GM10266 (cell line): ENCODE results near the gene POP5.
"Not testable (repeated sequence)": the region's sequence is repeated elsewhere in the genome, so short reads cannot be mapped to it uniquely, and the experiment has no call there.

Source experiments
- DNase-seq: peaks from one replicate; pipeline ENCODE4 v3.0.0; 2012; ENCODE audit errors: extremely low spot score
- TF ChIP-seq, protein P1 (sequence below): IDR thresholded peaks from 2 replicates; pipeline ENCODE4 v1.5.1; 2012; ENCODE audit warnings: mild to moderate bottlenecking, low read depth; ENCODE audit not compliant: control insufficient read depth, insufficient read depth; ENCODE audit errors: missing control alignments

The POP5 gene

DNA sequence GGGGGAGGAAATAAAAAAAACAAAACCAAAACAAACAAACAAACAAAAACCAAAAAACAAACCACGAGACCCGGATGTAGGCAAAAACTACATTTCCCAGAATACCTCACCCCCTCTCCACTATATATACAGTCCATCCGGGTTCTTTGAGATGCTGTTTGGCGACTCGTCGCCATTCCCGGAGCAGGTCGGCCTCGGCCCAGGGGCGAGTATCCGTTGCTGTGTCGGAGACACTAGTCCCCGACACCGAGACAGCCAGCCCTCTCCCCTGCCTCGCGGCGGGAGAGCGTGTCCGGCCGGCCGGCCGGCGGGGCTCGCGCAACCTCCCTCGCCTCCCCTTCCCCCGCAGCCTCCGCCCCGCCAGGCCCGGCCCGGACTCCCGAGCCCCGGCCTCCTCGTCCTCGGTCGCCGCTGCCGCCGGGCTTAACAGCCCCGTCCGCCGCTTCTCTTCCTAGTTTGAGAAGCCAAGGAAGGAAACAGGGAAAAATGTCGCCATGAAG, 46.9 kb downstream of the POP5 start, which contains the start of gene RNF10:
TSS of gene RNF10 (plus strand) at position 154 of the 500 bp plus-strand sequence. CDS start 456 bp downstream, outside the sequence.
- DNase-seq = peak; percentile 93

DNA sequence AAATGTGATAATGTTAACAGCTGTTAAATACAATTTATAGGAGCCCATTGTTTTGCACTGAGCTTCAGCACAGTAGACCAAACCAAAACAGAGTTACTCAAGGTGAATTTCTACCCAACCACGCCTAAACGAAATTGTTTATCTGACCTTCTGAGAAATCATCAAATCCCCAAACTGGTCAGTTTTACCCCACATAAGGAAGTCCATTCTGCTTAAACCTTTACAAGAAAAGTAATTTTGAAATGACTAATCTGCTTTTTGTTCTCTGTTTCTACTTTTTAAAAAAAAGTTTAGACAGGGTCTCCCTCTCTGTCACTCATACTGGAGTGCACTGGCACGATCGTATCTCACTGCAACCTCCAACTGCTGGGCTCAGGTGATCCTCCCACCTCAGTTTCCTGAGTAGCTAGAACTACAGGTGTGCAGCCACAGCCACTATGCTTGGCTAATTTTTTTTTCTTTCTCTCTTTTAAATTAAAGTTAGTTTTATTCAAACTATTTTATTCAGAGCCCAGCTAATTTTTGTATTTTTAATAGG, 48.4 kb downstream of the POP5 start:
- DNase-seq = no peak
- TF ChIP-seq, protein P1, sequence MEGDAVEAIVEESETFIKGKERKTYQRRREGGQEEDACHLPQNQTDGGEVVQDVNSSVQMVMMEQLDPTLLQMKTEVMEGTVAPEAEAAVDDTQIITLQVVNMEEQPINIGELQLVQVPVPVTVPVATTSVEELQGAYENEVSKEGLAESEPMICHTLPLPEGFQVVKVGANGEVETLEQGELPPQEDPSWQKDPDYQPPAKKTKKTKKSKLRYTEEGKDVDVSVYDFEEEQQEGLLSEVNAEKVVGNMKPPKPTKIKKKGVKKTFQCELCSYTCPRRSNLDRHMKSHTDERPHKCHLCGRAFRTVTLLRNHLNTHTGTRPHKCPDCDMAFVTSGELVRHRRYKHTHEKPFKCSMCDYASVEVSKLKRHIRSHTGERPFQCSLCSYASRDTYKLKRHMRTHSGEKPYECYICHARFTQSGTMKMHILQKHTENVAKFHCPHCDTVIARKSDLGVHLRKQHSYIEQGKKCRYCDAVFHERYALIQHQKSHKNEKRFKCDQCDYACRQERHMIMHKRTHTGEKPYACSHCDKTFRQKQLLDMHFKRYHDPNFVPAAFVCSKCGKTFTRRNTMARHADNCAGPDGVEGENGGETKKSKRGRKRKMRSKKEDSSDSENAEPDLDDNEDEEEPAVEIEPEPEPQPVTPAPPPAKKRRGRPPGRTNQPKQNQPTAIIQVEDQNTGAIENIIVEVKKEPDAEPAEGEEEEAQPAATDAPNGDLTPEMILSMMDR = no peak

More for the DNA sequence above, 46.9 kb downstream of the POP5 start, which contains the start of gene RNF10:
- TF ChIP-seq, protein P1 = no peak

DNA sequence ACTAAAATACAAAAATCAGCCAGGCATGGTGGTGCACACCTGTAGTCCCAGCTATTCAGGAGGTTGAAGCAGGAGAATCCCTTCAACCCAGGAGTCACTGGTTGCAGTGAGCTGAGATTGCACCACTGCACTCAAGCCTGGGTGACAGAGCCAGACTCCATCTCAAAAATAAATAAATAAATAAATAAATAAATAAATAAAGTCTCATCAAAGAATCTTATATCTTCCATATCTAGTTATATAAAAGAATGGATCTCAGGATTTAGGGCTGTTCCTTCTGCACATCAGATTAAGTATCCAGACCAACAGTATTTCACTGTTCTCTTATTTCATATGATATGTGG, 50.8 kb downstream of the POP5 start:
- DNase-seq = not testable (repeated sequence)

DNA sequence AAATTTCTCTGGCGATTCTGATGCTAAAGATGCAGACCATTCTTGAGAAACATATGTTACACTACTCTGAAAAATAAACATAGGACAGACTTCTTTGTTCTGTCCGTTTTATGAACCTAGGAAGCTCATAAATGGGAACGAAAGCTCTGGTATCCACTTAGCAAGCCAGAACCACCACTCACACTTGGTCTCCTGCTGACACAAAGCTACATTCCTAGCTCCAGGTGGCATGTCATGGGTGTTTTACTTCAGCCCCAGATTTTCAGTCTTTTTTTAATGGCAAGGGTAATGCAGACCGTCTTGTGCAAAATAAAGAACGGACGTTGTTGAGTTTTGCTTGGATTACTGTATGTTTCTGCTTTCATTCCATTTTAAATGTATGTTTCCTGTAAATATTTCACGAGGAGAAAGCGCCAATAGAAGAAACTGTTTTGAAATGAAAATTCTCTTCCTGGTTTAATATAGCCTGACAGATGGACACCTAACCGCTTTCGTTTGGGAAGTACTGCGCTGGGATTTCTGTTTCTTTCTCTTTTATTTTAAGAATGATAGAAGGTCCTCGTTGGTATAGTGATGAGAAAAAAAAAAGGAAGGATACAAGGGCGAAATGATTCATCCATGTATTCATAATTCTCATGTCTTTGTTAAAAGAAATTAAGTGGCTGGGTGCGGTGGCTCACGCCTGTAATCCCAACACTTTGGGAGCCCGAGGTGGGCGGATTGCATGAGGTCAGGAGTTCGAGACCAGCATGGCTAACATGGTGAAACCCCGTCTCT, 51.4 kb downstream of the POP5 start:
- TF ChIP-seq, protein P1 = no peak
- DNase-seq = no peak

DNA sequence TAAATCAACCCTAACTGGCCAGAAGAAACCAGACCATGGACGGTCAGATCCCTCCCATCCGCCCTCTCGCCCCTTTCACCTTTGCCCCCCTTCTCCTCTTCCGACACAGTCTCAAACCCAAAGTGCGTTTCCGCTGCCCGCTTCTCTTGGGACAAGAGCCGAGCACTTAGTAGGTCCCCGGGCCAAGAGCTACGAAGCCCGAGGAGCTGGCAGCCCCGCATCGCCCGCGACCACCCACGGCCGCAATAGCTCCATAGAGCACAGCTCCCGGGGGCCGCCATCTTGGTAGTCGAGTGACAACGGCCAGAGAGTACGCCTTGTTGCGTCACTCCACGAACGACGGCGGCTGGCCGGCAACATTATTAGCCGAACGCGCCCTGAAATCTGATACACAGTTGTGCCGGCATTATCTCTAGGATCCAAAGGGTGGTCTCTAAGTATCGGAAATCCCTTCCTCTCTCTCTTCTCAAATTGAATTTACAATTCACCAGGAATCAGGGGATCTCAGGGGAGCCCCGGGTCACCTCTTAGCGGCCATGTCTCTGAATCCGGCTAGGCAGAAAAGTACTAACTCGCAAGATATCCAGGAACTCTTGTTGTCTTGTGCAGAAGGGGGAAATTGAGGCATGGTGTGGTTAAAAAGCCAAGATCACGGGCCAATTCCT, 52.2 kb downstream of the POP5 start, which contains the start of gene COQ5:
TSS of gene COQ5 (minus strand) at position 298 of the 665 bp plus-strand sequence. CDS start at position 281, 17 bp downstream.
- TF ChIP-seq, protein P1 = no peak
- peak; percentile 83 for DNase-seq
